Body of pancreas (tissue), 4 donors: ENCODE measurements around the gene GABBR1.
A peak's percentile ranks its signal among the peaks of the same experiment; 100 is the strongest.

Source experiments
- POLR2A ChIP-seq, 3 donors: fragments of 450-650 bp; IDR thresholded peaks; one replicate each; pipeline ENCODE4 v1.6.1; 2016; ENCODE audit warnings: antibody characterized with exemption in 3 of 3, mild to moderate bottlenecking in 2 of 3
- TF ChIP-seq, protein P1 (sequence below), 7 experiments: fragments of 450-650 bp in 4 of 7; fragments of 200-600 bp in 3 of 7; sonication (generic) in 3 of 7; IDR thresholded peaks; one replicate each; pipeline ENCODE4 v1.5.1; 2016 to 2019; ENCODE audit warnings: antibody characterized with exemption in 7 of 7

DNA sequence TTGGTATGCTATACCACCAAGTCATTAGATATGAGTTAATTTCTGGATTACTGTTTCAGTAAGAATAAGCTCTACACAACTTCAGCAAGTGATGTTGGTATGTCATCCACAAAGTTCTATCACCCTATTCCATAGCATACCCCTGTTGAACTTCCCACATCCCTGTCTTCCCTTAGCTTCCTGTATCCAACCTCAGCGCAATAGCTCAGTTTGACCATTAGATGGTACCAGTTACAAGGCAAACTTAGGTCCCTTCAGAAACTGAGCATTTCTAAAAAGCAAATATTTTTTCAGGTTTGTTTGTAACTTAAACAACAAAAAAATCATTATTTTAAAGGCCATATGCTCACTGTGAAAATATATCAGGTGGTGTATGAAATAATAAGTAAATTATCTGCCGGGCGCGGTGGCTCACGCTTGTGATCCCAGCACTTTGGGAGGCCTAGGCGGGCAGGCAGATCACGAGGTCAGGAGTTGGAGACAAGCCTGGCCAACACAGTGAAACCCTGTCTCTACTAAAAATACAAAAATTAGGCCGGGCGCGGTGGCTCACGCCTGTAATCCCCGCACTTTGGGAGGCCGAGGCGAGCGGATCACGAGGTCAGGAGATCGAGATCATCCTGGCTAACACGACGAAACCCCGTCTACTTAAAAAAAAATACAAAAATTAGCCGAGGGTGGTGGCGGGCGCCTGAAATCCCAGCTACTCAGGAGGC is 15.1 kb upstream of the GABBR1 start:
- TF ChIP-seq, protein P1, sequence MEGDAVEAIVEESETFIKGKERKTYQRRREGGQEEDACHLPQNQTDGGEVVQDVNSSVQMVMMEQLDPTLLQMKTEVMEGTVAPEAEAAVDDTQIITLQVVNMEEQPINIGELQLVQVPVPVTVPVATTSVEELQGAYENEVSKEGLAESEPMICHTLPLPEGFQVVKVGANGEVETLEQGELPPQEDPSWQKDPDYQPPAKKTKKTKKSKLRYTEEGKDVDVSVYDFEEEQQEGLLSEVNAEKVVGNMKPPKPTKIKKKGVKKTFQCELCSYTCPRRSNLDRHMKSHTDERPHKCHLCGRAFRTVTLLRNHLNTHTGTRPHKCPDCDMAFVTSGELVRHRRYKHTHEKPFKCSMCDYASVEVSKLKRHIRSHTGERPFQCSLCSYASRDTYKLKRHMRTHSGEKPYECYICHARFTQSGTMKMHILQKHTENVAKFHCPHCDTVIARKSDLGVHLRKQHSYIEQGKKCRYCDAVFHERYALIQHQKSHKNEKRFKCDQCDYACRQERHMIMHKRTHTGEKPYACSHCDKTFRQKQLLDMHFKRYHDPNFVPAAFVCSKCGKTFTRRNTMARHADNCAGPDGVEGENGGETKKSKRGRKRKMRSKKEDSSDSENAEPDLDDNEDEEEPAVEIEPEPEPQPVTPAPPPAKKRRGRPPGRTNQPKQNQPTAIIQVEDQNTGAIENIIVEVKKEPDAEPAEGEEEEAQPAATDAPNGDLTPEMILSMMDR (IDR thresholded peaks at IDR 0.05) = peak in 6 of 7 experiments; percentile 19 to 45 (median 39)
- TF ChIP-seq POLR2A (IDR thresholded peaks at IDR 0.05) = no peak
